ENCODE measurements around the gene PTGR1.
A peak's percentile ranks its signal among the peaks of the same experiment; 100 is the strongest.
"Not testable (repeated sequence)": the region's sequence is repeated elsewhere in the genome, so short reads cannot be mapped to it uniquely, and the experiment has no call there.

The PTGR1 gene

DNA sequence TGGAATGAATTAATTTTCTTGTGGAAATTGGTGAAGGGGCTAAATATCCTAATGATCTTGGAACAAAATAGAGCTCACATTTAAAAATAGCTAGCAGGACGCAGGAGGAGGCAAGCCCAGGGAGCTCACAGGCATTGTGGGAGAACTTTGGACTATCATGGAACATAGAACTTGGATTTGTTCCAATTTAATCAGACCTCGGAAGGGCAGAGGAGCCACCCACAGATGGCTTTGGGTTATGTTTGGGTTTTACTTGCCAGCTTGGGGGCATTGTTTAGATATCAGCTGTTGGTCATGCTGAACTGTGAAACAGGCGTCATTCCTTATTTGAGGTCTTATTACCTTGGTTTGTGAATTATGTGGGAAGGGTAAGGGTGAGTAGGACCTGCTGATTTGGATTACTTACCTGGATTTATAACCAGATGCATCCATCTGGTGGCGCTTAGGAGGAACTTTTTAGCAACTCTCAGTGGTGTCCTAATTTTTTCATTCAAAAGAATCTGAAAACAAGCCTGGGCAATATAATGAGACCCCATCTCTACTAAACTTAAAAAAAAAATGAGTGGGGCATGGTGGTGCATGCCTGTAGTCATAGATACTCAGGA, 14.1 kb upstream of the PTGR1 start:
- DNase-seq (ENCODE audit: low read depth) = no peak

DNA sequence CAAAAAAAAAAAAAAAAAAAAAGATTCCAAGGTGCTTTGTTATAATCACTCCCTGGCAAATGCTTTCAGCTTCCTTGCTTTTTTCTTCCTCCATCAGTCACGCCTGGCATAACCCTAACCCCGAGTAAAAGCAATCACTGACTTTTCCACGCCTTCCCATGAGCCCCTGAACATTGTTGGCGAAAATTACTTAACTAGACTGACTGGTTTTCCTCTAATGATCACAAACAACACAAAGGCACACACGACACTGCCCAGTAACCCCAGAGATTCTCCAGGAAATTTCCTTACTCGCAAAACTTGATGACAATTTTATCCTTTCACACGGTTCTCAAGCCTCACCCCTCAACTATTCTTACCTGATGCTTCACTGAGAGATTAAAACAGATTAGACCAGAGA, 11.4 kb upstream of the PTGR1 start:
- DNase-seq (ENCODE audit: low read depth) = no peak

GRCh38 chr9:111610149-111610548, 10.7 kb upstream of the PTGR1 start:
- no peak for DNase-seq (ENCODE audit: low read depth)

DNA sequence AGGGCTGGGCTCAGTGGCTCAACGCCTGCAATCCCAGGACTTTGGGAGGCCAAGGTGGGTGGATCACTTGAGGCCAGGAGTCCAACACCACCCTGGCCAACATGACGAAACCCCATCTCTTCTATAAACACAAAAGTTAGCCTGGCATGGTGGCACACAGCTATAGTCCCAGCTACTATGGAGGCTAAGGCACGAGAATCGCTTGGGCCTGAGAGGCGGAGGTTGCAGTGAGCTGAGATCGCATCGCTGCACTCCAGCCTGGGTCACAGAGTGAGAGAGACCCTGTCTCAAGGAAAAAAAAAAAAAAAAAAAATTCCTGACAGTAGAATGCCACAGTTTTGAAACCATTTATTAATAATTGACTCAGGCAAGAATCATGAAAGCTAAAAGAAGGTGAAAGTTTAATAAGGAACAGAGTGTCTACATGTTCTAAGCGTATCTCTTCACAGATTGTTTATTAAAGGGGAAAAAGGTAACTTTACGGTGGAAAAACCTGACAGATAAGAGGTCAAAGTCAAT, 5.7 kb upstream of the PTGR1 start:
- DNase-seq (ENCODE audit: low read depth) = no peak

GRCh38 chr9:111604054-111604615, 4.7 kb upstream of the PTGR1 start:
- no peak for DNase-seq (ENCODE audit: low read depth)

- no peak for DNase-seq (ENCODE audit: low read depth)
Measured at GRCh38 chr9:111603041-111603440, 3.6 kb upstream of the PTGR1 start.

- DNase-seq (ENCODE audit: low read depth) = no peak
Measured at GRCh38 chr9:111601237-111602018, 2.0 kb upstream of the PTGR1 start.

DNA sequence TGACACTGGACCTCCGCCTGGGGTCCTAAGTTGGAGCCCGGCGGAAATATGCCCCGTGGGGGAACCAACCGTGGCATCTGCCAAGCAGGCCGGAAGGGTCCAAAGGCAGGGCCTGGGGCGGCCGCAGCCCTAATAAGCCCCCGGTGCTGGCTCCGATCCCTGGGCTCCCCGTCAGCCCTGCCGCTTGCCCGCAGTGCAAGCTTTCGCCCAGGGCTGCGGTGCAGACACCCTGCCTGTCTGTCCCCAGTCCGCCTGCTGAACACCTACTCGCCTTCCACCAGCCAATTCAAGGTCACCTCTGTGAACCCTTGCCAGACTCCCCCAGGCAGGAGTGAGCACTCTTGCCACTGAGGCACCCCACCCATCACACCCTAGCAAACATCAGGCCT, 502 bp upstream of the PTGR1 start:
- DNase-seq (ENCODE audit: low read depth) = no peak

DNA sequence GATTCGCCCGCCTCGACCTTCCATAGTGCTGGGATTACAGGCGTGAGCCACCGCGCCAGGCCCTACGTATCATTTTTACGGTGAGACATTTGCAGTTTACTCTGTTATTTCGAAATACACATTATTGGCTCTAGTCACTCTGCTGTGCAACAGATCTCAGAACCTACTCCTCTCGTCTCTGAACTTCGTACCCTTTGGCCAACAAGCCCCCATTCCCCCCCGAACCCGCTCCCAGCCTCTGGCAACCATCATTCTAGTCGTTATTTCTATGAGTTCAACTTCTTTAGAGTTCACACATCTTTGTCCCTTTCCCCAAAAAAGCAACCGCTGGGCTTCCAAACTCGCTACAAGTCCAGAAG, 735 bp downstream of the PTGR1 start:
- DNase-seq (ENCODE audit: low read depth) = no peak

GRCh38 chr9:111597852-111598732, 1.4 kb downstream of the PTGR1 start:
- peak; percentile 27 for DNase-seq (ENCODE audit: low read depth)

DNA sequence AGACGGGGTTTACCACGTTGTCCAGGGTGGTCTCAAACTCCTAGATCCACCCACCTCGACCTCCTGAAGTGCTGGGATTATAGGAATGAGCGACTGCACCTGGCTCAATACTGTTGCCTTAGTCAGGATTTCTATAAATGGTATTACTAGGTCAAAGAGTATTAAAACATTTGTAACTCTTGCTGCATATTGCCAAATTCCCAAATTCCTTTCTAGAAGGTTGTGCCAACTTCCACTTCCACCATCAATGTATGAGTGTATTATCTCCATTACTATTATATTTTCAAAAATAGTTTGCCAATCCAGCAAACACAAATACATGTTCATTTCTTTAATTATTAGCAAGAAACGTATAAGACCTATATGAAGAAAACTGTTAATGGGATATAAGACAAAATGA, 10.6 kb downstream of the PTGR1 start:
- DNase-seq (ENCODE audit: low read depth) = no peak

DNA sequence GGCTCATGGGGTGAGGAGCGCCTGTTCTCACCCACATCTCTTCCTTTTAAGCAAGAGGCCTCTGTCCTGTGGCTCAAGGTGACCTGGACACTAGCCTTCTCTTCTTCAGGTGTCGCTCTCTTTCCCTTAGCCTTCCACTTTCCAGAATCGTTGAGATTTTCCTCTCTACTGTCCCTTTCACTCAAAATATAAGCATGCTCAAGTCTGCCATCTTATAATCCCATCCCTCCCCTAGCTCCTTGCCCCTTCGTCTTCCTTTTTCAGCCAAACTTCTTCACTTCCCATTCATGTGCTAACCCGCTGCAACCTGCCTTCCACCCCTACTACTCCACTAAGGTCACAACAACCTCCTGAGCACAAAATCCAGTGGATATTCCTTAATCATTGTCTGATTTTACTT, 13.1 kb downstream of the PTGR1 start:
- no peak for DNase-seq (ENCODE audit: low read depth)

GRCh38 chr9:111582888-111583287, 16.6 kb downstream of the PTGR1 start:
- no peak for DNase-seq (ENCODE audit: low read depth)

DNA sequence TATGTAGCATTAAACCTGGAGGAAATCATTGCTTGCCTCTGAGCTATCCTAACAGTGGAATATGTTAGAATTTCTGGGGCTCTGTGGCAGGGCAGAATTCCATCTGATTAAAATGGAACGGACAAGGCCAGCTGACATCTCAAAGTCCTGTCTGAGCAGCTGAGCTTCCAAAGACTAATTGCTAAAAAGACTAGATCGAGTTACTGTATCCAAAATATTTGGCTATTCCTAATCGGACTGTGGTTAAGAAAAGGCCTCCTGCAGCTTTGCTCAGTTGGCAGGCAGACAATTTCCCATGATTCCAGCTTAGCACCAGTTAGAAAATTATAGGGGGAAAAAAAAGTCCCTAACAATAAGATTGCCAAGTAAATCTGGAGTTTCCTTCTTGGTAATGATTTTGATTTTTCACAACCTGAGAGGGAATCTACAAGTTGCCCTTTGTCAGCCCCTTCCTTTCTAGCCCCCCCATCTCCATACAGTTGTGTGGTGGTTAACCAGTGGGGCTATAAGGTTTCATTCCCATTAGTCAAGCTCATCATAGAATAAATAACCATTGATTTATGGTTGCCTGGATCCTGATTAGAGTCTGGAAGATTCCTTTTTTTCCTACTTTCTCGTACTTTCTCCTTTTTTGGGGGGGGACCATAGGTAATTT, 26.4 kb downstream of the PTGR1 start:
- DNase-seq (ENCODE audit: low read depth) = no peak

GRCh38 chr9:111568127-111568526, 31.3 kb downstream of the PTGR1 start:
- not testable (repeated sequence) for DNase-seq (ENCODE audit: low read depth)

GRCh38 chr9:111566234-111566633, 33.2 kb downstream of the PTGR1 start:
- DNase-seq (ENCODE audit: low read depth) = no peak

- DNase-seq (ENCODE audit: low read depth) = no peak
Measured at GRCh38 chr9:111561165-111561719, 38.2 kb downstream of the PTGR1 start.

- no peak for DNase-seq (ENCODE audit: low read depth)
Measured at GRCh38 chr9:111559000-111559610, 40.3 kb downstream of the PTGR1 start.

GRCh38 chr9:111555425-111555824, 44.0 kb downstream of the PTGR1 start:
- not testable (repeated sequence) for DNase-seq (ENCODE audit: low read depth)

GRCh38 chr9:111548623-111549022, 50.8 kb downstream of the PTGR1 start:
- DNase-seq (ENCODE audit: low read depth) = no peak

Data from activated T-helper 9 cell treated with anti-CD3 and anti-CD28 coated beads, Interleukin-2, amount 50 U/mL, for 16 hours (primary cell).